Testis (tissue), 2 donors: ENCODE results near the gene TMEM80.

Experiments used
- CTCF ChIP-seq, 3 experiments: fragments of 450-650 bp in 2 of 3; fragments of 200-600 bp in 1 of 3; sonication (generic) in 1 of 3; IDR thresholded peaks; one replicate each; pipeline ENCODE4 v1.5.1; 2016 to 2019; ENCODE audit warnings: antibody characterized with exemption in 3 of 3, mild to moderate bottlenecking in 2 of 3, moderate library complexity in 1 of 3
- POLR2A ChIP-seq: fragments of 450-650 bp; IDR thresholded peaks from one replicate; pipeline ENCODE4 v1.6.1; 2017; ENCODE audit warnings: antibody characterized with exemption, mild to moderate bottlenecking, moderate library complexity

- TF ChIP-seq CTCF (IDR thresholded peaks at IDR 0.05) (no peak), POLR2A (no peak)
Observed at GRCh38 chr11:693415-693831, 2.2 kb upstream of the TMEM80 start.
